ENCODE data around the gene YIPF2. TPM values are rescaled to one million over a fixed set of nuclear protein-coding genes. Genes with fewer than 3 reads are reported as not detected.
A peak's percentile ranks its signal among the peaks of the same experiment; 100 is the strongest.
"Not testable (repeated sequence)": the region's sequence is repeated elsewhere in the genome, so short reads cannot be mapped to it uniquely, and the experiment has no call there.

Gene YIPF2
- polyA plus RNA-seq, 3 donors from 2014 or later, result 14.8 to 24.7 (median 24.1) TPM

DNA sequence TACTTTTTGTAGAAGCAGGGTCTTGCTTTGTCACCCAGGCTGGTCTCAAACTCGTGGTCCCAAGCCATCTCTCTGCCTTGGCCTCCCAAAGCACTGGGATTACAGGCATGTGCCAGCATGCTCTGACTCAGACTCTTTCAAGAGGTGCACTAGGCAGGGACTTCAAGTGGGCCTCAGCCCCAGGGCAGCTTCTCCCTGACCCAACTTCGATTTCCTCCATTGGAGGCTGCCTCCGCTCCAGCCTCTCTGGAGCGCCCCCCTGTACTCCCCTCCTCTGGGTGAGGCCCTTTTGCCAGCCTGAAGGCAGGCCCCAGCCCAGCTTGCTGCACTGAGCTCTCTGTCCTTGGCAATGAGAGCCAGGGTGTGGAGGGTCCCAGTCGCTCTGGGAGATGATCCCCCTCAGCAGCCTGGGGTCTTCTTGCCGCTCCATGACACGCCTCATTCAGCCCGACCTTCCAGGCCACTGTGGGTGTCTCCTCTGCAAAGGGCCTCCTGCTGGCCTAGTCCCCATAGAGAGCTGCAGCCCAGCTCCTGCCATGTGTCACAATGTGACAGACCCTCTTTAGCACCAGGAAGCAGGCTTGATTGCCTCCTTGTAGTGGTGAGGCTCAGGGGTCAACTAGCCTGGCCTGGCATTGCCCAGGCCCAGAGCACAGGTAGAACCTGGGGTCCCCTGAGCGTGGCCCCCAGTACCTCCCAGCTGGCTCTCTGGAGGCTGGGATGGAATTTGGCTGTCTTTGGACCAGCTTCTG is 40.6 kb downstream of the YIPF2 start:
- H3K4me1 Mint-ChIP-seq, result peaks cover 0 to 2% of the 10 kb centered on the region in 2 donors
- H3K4me3 Mint-ChIP-seq, result no peak overlapping the region
- DNase-seq, result no peak
- no peaks in the 10 kb centered on the region for H3K9me3 Mint-ChIP-seq
- no peaks in the 10 kb centered on the region for H3K27me3 Mint-ChIP-seq (ENCODE audit: low read depth in 3 of 3)
- peak overlapping the region in 1 of 6 donors; percentile 30 for H3K27ac Mint-ChIP-seq
- no peaks in the 10 kb centered on the region for H3K36me3 Mint-ChIP-seq

DNA sequence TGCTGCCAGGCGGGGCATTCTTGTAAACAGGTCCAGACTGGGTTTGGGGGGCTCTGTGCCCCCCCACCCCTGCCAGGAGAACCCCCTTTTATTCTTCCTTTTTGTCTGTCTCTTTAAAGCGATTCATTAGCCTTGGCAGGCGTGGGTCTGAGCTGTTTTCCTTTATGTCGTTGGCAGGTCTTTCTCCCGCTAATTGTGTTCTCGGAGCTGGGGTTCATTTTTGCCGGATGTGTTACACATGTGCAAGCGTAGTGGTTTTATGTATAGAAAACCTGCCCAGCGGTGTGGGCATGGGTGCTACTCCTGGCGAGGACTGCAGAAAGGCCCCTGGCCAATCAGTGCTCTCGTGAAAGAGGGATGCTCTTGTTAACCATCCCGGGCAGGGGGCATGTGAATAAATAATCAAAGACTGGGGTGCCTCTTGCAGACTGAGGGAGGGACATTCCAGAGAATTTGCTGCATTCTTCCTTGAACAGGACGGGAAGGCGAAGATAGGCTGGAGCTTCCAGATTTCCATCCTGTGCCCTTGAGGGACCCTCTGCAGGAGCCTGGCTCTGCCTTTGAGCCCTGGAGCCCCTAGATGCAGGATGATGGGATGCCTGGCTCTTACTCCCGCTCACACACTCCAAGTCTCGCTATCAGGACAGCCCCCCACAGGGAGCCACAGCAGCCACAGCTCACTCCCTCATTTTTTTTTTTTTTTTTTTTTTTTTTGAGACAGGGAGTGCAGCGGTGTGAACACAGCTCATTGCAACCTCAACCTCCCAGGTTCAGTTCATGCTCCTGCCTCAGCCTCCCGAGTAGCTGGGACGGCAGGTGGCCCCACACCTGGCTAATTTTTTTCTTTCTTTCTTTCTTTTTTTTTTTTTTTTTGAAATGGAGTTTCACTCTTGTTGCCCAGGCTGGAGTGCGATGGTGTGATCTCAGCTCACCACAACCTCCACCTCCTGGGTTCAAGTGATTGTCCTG is 43.0 kb downstream of the YIPF2 start:
- Mint-ChIP-seq H3K27ac (no peak overlapping the region), H3K27me3 (ENCODE audit: low read depth in 3 of 3) (no peaks in the 10 kb centered on the region)

DNA sequence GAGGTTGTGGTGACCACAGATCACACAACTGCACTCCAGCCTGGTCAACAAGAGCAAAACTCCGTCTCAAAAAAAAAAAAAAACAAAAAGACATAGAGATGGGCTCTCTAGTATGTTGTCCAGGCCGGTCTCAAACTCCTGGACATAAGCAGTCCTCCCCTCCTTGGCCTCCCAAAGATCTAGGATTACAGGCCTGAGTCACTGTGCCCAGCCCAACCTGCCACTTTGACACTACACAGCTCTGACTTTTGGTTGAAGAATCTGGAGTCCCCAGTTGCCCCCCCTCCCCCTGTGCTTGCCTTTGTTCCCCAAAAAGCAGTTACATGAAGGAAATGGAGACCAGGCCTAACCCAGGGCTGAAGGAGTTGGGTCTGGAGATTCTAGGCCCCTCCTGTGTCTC is 44.2 kb downstream of the YIPF2 start:
- DNase-seq, result no peak
- Mint-ChIP-seq H3K27ac (no peak overlapping the region), H3K4me3 (no peak overlapping the region), H3K9me3 (no peaks in the 10 kb centered on the region), H3K27me3 (ENCODE audit: low read depth in 3 of 3) (no peaks in the 10 kb centered on the region), H3K36me3 (no peaks in the 10 kb centered on the region), H3K4me1 (peaks cover 2 to 4% of the 10 kb centered on the region in 2 donors)

More for the DNA sequence above, 43.0 kb downstream of the YIPF2 start:
- DNase-seq, result no peak
- Mint-ChIP-seq H3K9me3 (no peaks in the 10 kb centered on the region), H3K36me3 (no peaks in the 10 kb centered on the region), H3K4me3 (no peak overlapping the region), H3K4me1 (peaks cover 0 to 2% of the 10 kb centered on the region in 2 donors)

GRCh38 chr19:10882108-10882457 is 46.4 kb downstream of the YIPF2 start:
- Mint-ChIP-seq H3K36me3 (no peaks in the 10 kb centered on the region), H3K9me3 (no peaks in the 10 kb centered on the region), H3K4me1 (peaks cover 8 to 15% of the 10 kb centered on the region in 2 donors), H3K27me3 (ENCODE audit: low read depth in 3 of 3) (no peaks in the 10 kb centered on the region), H3K27ac (no peak overlapping the region), H3K4me3 (no peak overlapping the region)
- no peak for DNase-seq

DNA sequence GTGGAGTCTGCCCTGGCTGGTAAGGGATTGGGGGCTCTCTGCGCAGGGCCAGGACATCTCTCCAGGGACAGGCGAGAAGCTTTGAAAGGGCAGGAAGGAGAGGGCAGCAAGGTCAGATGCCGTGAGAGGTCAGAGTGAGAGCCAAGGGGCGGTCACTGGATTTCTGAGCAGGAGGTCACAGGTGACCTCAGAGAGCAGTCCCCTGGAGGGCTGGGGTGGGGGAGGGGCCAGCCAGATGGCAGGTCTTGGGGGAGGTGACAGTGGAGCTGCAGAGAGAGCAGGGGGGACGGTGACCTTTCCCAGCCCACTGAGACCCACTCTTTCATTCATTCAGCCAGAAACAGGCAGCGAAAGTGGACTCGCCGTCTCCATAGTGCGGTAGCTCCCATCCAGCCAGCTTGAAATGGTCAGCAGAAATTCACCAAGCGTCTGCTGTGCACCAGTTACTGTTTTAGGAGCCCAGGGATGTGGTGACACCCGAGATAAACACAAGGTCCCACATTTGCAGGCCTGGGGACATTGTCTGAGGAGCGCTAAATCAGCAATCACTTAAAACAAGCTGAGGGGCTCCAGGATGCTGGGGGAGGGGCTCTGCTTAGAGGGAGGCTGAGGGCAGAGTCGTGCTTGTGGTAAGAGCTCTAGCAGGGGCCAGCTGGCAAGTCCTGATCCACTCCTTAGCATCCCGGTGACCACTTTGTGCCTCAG is 46.9 kb downstream of the YIPF2 start:
- Mint-ChIP-seq H3K9me3 (no peaks in the 10 kb centered on the region), H3K4me1 (peaks cover 8 to 15% of the 10 kb centered on the region in 2 donors), H3K27ac (no peak overlapping the region), H3K4me3 (no peak overlapping the region), H3K27me3 (ENCODE audit: low read depth in 3 of 3) (no peaks in the 10 kb centered on the region), H3K36me3 (no peaks in the 10 kb centered on the region)
- no peak for DNase-seq

GRCh38 chr19:10878253-10878652 is 50.2 kb downstream of the YIPF2 start:
- no peaks in the 10 kb centered on the region for H3K9me3 Mint-ChIP-seq
- no peaks in the 10 kb centered on the region for H3K36me3 Mint-ChIP-seq
- H3K27ac Mint-ChIP-seq, result peak overlapping the region in 4 of 6 donors; percentile 15 to 78 (median 30)
- DNase-seq, result no peak
- H3K4me3 Mint-ChIP-seq, result no peak overlapping the region
- H3K4me1 Mint-ChIP-seq, result peaks cover 7 to 15% of the 10 kb centered on the region in 2 donors
- no peaks in the 10 kb centered on the region for H3K27me3 Mint-ChIP-seq (ENCODE audit: low read depth in 3 of 3)

- not testable (repeated sequence) for H3K36me3 Mint-ChIP-seq; H3K27ac Mint-ChIP-seq; H3K4me3 Mint-ChIP-seq; H3K27me3 Mint-ChIP-seq (ENCODE audit: low read depth in 3 of 3); DNase-seq; H3K9me3 Mint-ChIP-seq
- H3K4me1 Mint-ChIP-seq, result peaks cover 12 to 19% of the 10 kb centered on the region in 2 donors
Observed at GRCh38 chr19:10877608-10878007, 50.8 kb downstream of the YIPF2 start.

DNA sequence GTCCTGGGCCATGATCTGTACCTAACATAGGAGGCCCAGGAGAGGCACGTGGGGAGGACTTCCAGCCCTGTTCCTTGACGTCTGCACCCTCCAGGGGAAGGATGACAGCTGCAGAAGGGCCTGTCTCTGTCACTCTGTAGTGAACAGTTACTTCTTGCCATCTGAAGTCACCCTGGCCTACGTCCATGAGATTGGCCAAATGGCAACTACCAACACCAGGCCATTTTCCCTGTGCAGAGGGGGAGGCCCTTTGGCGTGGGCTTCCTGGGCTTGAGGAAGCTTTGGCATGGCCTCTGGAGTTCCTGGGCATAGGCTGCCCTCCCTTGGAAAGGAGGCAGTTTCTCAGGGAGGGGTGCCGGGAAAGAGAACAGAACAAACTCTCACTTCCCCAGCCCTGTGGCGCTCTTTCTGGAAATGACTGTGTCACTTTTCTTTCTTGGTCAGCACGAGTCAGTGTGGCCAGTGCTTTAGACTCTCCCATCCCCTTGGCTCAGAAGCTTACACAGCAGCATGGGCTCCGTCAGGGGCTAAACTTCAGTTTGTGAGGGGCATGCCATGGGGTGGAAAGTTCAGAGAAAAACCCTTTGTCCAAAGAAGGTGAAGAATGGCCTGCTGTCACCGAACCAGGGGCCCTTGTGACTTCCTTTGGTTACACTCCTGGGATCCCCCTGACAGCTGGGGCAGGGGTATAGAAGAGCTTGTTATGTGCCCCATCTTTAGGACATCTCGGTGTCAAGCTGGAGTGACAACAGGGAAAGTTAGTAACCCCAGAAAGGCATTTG is 51.8 kb downstream of the YIPF2 start:
- no peak for DNase-seq
- Mint-ChIP-seq H3K27ac (no peak overlapping the region), H3K36me3 (no peaks in the 10 kb centered on the region), H3K27me3 (ENCODE audit: low read depth in 3 of 3) (peaks cover 0 to 10% (median 5%) of the 10 kb centered on the region in 3 donors), H3K9me3 (no peaks in the 10 kb centered on the region), H3K4me1 (peaks cover 15 to 23% of the 10 kb centered on the region in 2 donors), H3K4me3 (no peak overlapping the region)

DNA sequence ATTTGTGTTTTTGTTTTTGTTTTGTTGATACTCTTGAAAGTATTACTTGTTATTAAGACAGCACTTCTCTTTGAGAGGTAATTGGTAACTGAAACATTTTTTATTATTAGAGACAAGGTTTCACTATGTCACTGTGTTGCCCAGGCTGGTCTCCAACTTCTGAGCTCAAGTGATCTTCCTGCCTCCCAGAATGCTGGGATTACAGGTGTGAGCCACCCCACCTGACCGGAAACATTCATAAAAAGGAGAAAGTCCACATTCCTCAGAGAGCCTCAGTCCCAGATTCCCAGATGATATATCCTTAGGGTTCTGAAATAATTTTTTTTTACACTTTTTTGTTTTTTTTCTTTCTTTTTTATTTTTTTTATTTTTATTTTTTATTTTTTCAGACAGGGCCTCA is 54.4 kb downstream of the YIPF2 start:
- peaks cover 18 to 19% of the 10 kb centered on the region in 2 donors for H3K4me1 Mint-ChIP-seq
- H3K27ac Mint-ChIP-seq, result peak overlapping the region in 1 of 6 donors; percentile 65
- no peaks in the 10 kb centered on the region for H3K9me3 Mint-ChIP-seq
- no peak for DNase-seq
- H3K36me3 Mint-ChIP-seq, result no peaks in the 10 kb centered on the region
- peak overlapping the region; percentile 29 to 68 (median 54) for H3K4me3 Mint-ChIP-seq
- H3K27me3 Mint-ChIP-seq (ENCODE audit: low read depth in 3 of 3), result peaks cover 1 to 14% (median 5%) of the 10 kb centered on the region in 3 donors

DNA sequence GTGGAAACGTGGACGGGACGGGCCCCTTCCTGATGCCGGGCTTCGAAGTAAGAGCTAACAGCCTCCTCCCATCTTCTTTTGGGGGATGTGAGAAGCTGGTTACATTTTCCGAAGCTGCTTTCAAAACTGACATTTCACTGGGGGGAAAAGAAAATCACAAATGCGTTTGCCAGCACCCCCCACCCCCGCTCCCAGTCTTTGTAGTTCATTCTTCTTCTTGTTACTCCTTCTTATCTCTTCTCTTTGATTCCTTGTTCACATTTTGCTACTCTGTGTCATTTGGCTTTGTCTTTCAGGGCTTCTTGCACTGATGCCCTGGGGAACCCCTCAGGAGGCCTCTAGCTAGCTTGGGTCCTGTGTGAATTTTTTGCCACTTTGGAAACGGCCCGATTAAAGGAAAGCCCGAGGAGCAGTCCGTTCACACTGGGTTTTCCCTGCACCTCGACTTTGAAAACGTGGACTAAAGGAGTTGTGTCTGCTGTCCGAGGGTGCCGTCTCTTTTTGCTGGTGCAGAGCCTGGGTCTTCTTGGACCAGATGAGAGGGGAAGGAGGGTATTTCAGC is 55.8 kb downstream of the YIPF2 start:
- Mint-ChIP-seq H3K36me3 (no peaks in the 10 kb centered on the region), H3K9me3 (no peaks in the 10 kb centered on the region), H3K4me3 (peak overlapping the region; percentile 72 to 86 (median 79)), H3K27ac (peak overlapping the region; percentile 10 to 83 (median 58)), H3K27me3 (ENCODE audit: low read depth in 3 of 3) (peaks cover 1 to 14% (median 5%) of the 10 kb centered on the region in 3 donors), H3K4me1 (peaks cover 15 to 22% of the 10 kb centered on the region in 2 donors)
- DNase-seq, result no peak
